ENCODE data around the gene NR2C2.

The NR2C2 gene

DNA sequence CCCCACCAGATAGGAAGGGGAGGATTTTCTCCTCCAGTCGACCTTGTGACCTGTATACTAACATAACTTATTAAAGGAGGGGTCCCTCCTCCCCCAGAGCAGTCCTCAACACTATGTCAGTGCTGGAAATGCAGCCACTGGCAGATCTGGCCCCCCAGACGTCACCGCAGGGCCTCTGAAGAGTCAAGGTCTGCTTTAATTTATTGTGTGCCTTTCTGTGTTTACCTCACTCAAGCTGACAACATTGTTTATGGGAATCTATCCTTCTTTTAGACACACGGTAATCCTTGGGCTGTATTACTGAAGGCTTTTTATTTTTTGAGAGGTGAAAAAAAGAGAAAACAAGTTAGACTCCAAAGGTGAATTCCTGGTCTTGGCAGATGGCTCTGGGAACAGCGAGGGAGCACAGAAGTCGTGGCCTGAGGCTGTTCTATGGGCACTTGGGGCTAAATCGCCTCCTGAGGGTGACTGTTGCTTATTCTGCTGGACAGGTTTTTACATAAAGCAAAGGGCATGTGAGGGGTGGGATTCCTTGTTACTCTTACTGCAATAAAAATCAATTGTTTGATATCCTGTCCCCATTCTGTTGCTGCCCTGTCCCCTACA is 13.5 kb upstream of the NR2C2 start:
- H3K27me3 Mint-ChIP-seq (ENCODE audit: low read depth): peaks cover 8% of the 10 kb centered on the region

DNA sequence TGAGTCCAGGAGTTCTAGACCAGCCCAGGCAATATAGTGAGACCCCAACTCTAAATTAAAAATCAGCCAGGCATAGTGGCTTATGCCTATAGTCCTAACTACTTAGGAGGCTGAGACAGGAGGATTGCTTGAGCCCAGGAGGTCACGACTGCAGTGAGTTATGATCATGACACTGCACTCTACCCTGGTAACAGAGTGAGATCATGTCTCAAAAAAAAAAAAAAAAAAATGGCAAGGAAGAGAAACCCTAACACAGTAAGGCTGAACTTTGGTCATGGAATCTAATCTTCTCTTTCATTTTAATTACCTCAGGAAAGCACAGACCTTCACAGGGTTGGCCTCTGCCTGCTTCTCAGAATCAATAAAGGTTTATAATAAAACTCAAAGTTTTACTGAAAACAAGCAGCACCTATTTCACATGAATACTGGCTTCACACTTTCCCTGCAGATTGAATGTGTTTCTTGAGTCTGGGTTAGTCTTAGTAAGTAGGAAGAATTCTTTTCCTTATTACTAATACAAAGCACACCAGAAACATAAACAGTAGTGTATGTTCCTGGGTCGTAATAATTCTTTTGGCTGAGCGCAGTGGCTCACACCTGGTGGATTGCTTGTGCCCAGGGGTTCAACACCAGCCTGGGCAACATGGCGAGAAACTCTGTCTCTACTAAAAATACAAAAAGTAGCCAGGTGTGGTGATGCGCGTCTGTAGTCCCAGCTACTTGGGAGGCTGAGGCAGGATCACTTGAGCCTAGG is 11.6 kb upstream of the NR2C2 start:
- no peaks in the 10 kb centered on the region for H3K9me3 Mint-ChIP-seq
- peaks cover 1% of the 10 kb centered on the region for H3K4me1 Mint-ChIP-seq (ENCODE audit: low read depth)
- no peak overlapping the region for H3K27ac Mint-ChIP-seq
- H3K27me3 Mint-ChIP-seq (ENCODE audit: low read depth): peaks cover 5% of the 10 kb centered on the region
- no peaks in the 10 kb centered on the region for H3K36me3 Mint-ChIP-seq (ENCODE audit: low read depth)
- H3K4me3 Mint-ChIP-seq: no peak overlapping the region

More for the DNA sequence above, 13.5 kb upstream of the NR2C2 start:
- no peak overlapping the region for H3K27ac Mint-ChIP-seq
- no peaks in the 10 kb centered on the region for H3K36me3 Mint-ChIP-seq (ENCODE audit: low read depth)
- H3K4me1 Mint-ChIP-seq (ENCODE audit: low read depth): peaks cover 1% of the 10 kb centered on the region
- no peaks in the 10 kb centered on the region for H3K9me3 Mint-ChIP-seq
- no peak overlapping the region for H3K4me3 Mint-ChIP-seq

DNA sequence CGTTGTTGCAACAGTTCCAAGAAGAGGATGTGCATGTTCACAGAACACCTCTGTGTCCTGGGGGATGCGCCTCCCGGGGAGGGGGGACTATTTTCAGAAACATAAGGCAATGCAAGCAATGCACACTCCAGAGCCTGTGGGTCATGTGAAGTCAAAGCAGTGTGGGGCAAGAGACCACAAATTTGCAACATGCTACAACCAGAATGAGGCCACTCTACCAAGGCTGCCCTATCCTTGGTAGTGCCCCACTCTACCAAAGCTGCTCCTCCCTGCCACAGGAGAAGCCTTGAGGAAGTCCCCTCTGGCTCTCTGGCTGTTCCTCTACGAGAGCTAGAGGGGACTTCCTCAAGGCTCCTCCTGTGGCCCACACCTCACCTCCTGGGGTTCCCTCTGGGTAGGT is 8.4 kb upstream of the NR2C2 start:
- peaks cover 1% of the 10 kb centered on the region for H3K4me1 Mint-ChIP-seq (ENCODE audit: low read depth)
- no peak overlapping the region for H3K27ac Mint-ChIP-seq
- no peak overlapping the region for H3K4me3 Mint-ChIP-seq
- H3K9me3 Mint-ChIP-seq: no peaks in the 10 kb centered on the region
- peaks cover 7% of the 10 kb centered on the region for H3K36me3 Mint-ChIP-seq (ENCODE audit: low read depth)
- no peaks in the 10 kb centered on the region for H3K27me3 Mint-ChIP-seq (ENCODE audit: low read depth)

DNA sequence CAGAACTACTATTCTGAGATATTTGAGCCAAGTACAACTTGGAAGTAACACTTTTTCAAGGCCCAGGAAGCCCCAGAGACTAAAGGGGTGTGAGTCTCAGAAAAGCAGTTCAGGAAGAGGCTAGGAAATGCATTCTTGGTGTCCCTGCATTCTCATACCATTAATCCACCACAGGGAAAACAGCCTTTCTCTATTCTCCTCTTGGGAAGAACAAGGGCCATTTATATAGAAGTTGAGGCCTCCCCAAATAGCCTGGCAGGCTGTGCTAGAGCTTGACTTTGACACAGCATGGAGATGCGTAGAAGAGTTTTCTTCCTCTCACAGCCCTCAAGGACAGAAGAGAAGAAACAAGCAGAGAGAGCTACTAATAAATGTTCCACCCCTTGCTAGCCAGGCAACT is 5.5 kb upstream of the NR2C2 start:
- H3K4me1 Mint-ChIP-seq (ENCODE audit: low read depth): peaks cover 12% of the 10 kb centered on the region
- no peak overlapping the region for H3K4me3 Mint-ChIP-seq
- H3K36me3 Mint-ChIP-seq (ENCODE audit: low read depth): peaks cover 19% of the 10 kb centered on the region
- no peaks in the 10 kb centered on the region for H3K9me3 Mint-ChIP-seq
- H3K27ac Mint-ChIP-seq: no peak overlapping the region
- H3K27me3 Mint-ChIP-seq (ENCODE audit: low read depth): no peaks in the 10 kb centered on the region

DNA sequence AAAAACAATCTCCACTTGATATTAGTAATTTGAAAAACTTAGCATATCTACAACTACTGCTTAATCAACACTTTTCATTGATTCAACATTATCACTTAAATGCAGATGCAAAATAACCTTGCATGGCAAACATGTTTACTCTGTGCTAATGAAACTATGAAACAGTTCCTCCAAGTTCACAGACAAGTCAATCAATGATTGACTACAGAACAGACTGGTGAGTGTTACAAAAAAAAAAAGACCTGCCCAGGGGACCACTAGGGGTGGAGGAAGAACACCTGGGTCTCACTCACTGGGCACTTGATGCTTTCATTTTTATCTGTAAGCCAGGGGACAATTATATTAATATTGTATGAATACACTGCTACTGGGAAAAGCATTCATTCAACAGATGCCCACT is 4.3 kb upstream of the NR2C2 start:
- Mint-ChIP-seq H3K4me3 (no peak overlapping the region), H3K9me3 (no peaks in the 10 kb centered on the region), H3K27ac (no peak overlapping the region), H3K27me3 (ENCODE audit: low read depth) (no peaks in the 10 kb centered on the region), H3K4me1 (ENCODE audit: low read depth) (peaks cover 12% of the 10 kb centered on the region), H3K36me3 (ENCODE audit: low read depth) (peaks cover 21% of the 10 kb centered on the region)

DNA sequence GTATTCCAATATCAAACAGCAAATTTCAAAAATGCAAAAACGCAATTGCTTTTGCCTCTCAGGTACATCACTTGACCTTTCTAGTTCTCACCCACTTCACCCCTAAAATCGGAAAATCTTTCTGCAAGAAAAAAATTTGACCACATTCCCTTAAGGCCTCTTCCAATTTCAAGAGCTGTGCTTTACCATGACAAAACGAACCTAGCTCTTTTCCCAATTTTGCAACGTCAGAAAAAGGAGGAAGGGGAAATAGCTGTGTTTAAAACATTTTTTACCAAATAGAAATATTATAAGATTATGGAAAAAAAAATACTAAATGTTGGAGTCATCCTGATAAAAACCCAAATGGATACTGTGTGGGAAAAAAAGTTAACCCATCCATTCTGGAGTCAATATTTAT is 1.1 kb upstream of the NR2C2 start:
- H3K4me1 Mint-ChIP-seq (ENCODE audit: low read depth): peaks cover 25% of the 10 kb centered on the region
- H3K27me3 Mint-ChIP-seq (ENCODE audit: low read depth): no peaks in the 10 kb centered on the region
- peak overlapping the region; percentile 93 for H3K4me3 Mint-ChIP-seq
- H3K36me3 Mint-ChIP-seq (ENCODE audit: low read depth): peaks cover 28% of the 10 kb centered on the region
- H3K9me3 Mint-ChIP-seq: no peaks in the 10 kb centered on the region
- peak overlapping the region; percentile 58 for H3K27ac Mint-ChIP-seq

DNA sequence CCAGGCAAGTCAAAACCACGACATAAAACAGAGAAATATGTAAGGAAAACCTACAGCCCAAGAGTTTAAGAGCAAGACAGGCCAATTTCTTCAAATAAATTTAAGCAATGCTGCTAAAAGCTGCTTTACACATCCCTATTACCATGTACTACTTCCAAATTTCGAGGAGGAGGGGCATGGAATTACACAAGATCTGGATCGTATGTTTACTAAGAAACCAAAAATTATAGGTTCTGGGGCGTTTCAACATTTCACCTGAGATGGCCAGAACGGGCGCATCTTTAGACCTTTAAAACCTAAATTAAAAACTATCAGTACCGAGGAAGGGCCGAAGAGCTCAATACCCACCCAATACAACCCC is 664 bp upstream of the NR2C2 start:
- Mint-ChIP-seq H3K27me3 (ENCODE audit: low read depth) (no peaks in the 10 kb centered on the region), H3K4me3 (peak overlapping the region; percentile 93), H3K36me3 (ENCODE audit: low read depth) (peaks cover 30% of the 10 kb centered on the region), H3K27ac (peak overlapping the region; percentile 93), H3K4me1 (ENCODE audit: low read depth) (peaks cover 25% of the 10 kb centered on the region), H3K9me3 (no peaks in the 10 kb centered on the region)

DNA sequence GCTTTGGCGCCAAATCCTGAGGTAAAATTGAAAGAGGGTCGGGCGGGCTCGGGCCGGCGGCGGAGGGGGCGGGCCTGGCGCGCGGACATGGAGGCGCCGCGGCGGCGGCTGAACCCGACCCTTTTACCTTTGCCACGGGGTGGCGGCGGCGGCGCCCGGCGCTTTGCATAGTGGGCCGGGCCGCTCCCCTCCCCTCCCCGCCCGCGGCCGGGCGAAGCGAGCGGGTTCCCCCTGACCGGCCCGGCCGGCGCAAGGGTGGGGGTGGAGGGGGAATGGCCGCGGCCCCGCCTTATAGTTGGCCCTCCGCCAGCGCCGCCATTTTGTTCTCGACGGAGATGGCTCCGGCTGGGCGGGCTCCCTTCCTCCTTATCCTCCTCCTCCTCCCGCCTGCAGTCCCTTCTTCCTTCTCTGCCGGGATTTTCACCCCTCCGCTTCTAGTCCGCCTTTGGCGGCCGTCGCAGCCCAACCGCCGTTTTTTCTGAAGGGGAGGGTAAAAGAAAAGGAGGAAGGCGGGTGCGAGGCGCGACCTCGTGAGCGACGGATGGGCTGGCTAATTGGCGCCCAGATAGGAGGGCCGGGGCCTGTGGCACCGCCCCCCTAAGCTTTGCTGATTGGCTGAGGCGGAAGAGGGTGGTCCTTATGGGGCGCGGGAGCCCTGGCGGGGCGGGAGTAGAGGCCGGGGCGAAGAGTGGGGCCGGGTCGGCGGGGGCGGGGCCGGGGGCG is 664 bp downstream of the NR2C2 start:
- Mint-ChIP-seq H3K36me3 (ENCODE audit: low read depth) (peaks cover 28% of the 10 kb centered on the region), H3K4me1 (ENCODE audit: low read depth) (peaks cover 30% of the 10 kb centered on the region), H3K4me3 (peak overlapping the region; percentile 98), H3K9me3 (no peaks in the 10 kb centered on the region), H3K27ac (peak overlapping the region; percentile 100), H3K27me3 (ENCODE audit: low read depth) (no peaks in the 10 kb centered on the region)

DNA sequence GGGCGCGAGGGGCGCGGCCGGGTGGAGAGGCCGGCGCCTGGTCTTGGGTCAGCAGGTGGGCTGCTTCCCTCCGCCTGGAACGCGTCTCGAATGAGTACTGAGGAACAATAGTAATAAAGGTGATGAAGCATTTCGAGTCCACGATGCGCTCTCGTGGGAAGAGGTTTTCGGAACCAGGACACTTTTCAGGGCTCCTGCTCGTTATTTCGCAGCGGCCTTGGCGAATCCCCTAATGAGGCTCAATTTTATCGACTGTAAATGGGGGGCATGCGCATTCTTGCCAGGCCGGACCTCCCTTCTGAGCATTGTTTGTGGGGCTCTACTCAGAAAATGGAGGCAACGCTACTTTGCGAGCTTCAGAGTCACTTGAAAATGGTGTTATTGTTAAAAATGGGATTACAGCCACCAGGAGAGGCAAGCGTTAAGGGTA is 1.2 kb downstream of the NR2C2 start:
- Mint-ChIP-seq H3K27ac (peak overlapping the region; percentile 100), H3K36me3 (ENCODE audit: low read depth) (peaks cover 27% of the 10 kb centered on the region), H3K4me1 (ENCODE audit: low read depth) (peaks cover 30% of the 10 kb centered on the region), H3K9me3 (no peaks in the 10 kb centered on the region), H3K4me3 (peak overlapping the region; percentile 98), H3K27me3 (ENCODE audit: low read depth) (no peaks in the 10 kb centered on the region)

DNA sequence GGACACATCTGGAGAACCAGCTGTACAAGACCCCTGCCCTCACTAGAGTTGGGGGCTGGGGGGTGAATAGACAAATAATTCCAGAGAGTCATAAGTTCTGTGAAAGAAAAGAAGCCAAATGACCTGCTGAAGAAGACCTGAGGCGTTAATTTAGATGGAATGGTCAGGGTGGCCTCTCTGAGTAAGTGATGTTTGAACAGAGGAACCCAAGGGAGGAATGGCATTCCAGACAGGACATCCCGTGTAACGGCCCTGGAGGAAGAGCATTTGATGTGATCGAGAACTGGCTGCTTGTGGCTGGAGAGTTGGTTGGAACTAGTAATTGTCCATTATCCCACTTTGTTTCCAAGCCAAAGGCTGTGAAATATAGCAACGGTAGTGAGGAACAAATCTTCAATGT is 1.7 kb downstream of the NR2C2 start:
- Mint-ChIP-seq H3K36me3 (ENCODE audit: low read depth) (peaks cover 23% of the 10 kb centered on the region), H3K9me3 (no peaks in the 10 kb centered on the region), H3K4me3 (peak overlapping the region; percentile 98), H3K27me3 (ENCODE audit: low read depth) (no peaks in the 10 kb centered on the region), H3K4me1 (ENCODE audit: low read depth) (peaks cover 30% of the 10 kb centered on the region), H3K27ac (peak overlapping the region; percentile 100)

DNA sequence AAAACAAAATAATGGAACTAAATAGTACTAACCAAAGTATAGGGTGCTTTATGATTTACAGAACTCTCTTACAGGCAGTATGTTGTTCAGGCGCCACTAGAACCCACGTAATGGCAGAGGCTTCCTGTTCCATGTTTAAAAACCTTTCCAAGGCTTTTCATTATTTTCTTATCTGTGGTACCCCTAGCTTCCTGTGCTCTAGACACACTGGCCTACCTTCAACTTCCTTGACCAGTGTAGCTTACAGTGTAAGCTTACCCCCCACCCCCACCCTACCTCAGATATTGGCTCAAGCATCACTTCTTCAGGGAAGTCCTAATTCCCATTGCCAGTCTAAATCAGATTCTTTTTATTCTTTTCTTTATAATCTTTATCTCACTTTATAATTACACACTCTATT is 2.9 kb downstream of the NR2C2 start:
- H3K27ac Mint-ChIP-seq: no peak overlapping the region
- H3K4me1 Mint-ChIP-seq (ENCODE audit: low read depth): peaks cover 34% of the 10 kb centered on the region
- H3K36me3 Mint-ChIP-seq (ENCODE audit: low read depth): peaks cover 26% of the 10 kb centered on the region
- no peak overlapping the region for H3K4me3 Mint-ChIP-seq
- no peaks in the 10 kb centered on the region for H3K27me3 Mint-ChIP-seq (ENCODE audit: low read depth)
- no peaks in the 10 kb centered on the region for H3K9me3 Mint-ChIP-seq

DNA sequence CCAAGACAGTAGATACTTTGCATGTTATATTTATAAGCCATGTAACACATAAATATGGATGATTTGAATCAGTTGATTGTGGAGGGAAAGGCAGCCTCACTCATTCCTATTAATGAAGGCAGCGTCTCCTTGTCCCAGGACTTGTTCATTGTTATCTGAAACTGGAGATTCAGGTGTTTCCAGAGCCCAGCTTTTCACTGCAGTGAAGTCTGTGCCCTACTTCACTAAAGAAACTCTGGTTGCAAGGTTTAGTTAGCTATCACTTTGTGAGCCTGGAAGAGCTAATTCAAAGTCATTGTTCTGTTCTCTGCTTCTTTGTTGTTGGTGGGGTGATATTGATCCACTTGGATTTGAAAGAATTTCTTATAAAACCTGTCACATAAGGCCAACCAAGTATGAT is 9.8 kb downstream of the NR2C2 start:
- peaks cover 32% of the 10 kb centered on the region for H3K4me1 Mint-ChIP-seq (ENCODE audit: low read depth)

DNA sequence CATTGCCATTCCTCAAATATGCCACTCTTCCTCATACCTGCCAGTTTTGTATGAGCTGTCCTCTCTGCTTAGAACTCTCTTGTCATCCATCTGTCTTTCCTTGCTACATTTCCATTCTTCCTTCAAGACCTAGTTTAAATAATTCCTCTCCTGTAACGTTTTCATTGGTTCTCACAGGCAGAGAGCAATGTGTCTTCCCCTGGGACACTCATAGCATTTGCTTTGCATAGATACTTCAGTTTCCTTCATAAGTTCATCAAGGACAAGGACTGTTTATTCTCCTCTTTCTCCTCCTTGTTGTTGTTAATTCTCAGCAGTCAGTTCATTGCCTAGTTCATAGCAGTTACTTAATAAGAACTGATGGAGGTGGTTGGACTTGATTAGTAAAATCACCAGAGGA is 10.5 kb downstream of the NR2C2 start:
- H3K9me3 Mint-ChIP-seq: no peaks in the 10 kb centered on the region
- H3K4me3 Mint-ChIP-seq: no peak overlapping the region
- no peaks in the 10 kb centered on the region for H3K27me3 Mint-ChIP-seq (ENCODE audit: low read depth)
- H3K27ac Mint-ChIP-seq: peak overlapping the region; percentile 0
- H3K4me1 Mint-ChIP-seq (ENCODE audit: low read depth): peaks cover 32% of the 10 kb centered on the region
- H3K36me3 Mint-ChIP-seq (ENCODE audit: low read depth): peaks cover 17% of the 10 kb centered on the region

More for the DNA sequence above, 9.8 kb downstream of the NR2C2 start:
- Mint-ChIP-seq H3K36me3 (ENCODE audit: low read depth) (peaks cover 16% of the 10 kb centered on the region), H3K4me3 (no peak overlapping the region), H3K9me3 (no peaks in the 10 kb centered on the region), H3K27ac (no peak overlapping the region), H3K27me3 (ENCODE audit: low read depth) (no peaks in the 10 kb centered on the region)

DNA sequence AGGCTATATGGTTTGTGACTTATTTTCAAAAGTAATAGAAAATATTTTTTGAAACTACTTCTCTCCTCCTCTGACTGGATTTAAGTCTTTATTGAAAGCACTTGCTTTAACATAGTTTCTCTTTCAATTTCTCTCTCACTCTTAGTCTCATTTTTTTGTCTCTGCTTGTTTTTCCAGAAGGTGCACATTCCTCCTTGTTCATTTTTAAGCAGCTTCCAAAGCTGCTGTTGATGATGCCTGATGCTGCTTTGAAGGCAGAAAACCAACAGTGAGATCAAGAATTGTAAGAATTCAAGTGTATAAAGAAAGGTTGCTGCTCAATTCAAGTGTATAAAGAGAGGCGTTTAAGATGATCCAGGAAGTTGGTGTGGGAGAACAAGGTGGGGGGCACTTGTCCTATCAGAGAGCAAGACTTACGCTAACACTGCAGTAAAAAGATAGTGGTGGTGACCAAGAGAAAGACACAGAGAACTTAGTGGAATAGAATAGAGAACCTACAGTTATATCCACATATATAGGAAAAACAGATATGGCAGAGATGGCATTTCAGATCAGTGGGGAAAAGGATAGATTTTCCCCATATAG is 12.1 kb downstream of the NR2C2 start:
- Mint-ChIP-seq H3K36me3 (ENCODE audit: low read depth) (peaks cover 15% of the 10 kb centered on the region), H3K9me3 (no peaks in the 10 kb centered on the region), H3K4me3 (peak overlapping the region; percentile 84), H3K27ac (peak overlapping the region; percentile 90), H3K27me3 (ENCODE audit: low read depth) (no peaks in the 10 kb centered on the region), H3K4me1 (ENCODE audit: low read depth) (peaks cover 30% of the 10 kb centered on the region)
